Measurements from ENCODE around the gene CCDC47. TPM values are rescaled to one million over a fixed set of nuclear protein-coding genes. Genes with fewer than 3 reads are reported as not detected.
A peak's percentile ranks its signal among the peaks of the same experiment; 100 is the strongest.

The CCDC47 gene
- total RNA-seq, 2 donors from 2014 or later = 40.2 to 101 TPM

GRCh38 chr17:63752707-63753106 is 20.7 kb downstream of the CCDC47 start:
- TF ChIP-seq CTCF (IDR thresholded peaks at IDR 0.05) = no peak
- H3K9me3 ChIP-seq = no peaks in the 10 kb centered on the region
- no peak overlapping the region for H3K4me3 ChIP-seq
- no peaks in the 10 kb centered on the region for H3K27me3 ChIP-seq (replicated peaks; ENCODE audit: insufficient read depth)
- no peak for DNase-seq (ENCODE audit: low spot score)
- no peaks in the 10 kb centered on the region for H3K4me1 ChIP-seq (ENCODE audit: control insufficient read depth in 1 of 2, low read depth in 2 of 2)
- no peak for ATAC-seq (ENCODE audit: insufficient number of reproducible peaks, low FRiP score, low read depth)
- peaks cover 61% of the 10 kb centered on the region for H3K36me3 ChIP-seq
- no peak overlapping the region for H3K27ac ChIP-seq

- H3K36me3 ChIP-seq = peaks cover 64% of the 10 kb centered on the region
- no peak overlapping the region for H3K27ac ChIP-seq
- no peaks in the 10 kb centered on the region for H3K4me1 ChIP-seq (ENCODE audit: control insufficient read depth in 1 of 2, low read depth in 2 of 2)
- H3K4me3 ChIP-seq = no peak overlapping the region
- H3K9me3 ChIP-seq = no peaks in the 10 kb centered on the region
- H3K27me3 ChIP-seq (replicated peaks; ENCODE audit: insufficient read depth) = no peaks in the 10 kb centered on the region
- no peak for DNase-seq (ENCODE audit: low spot score)
- no peak for TF ChIP-seq CTCF (IDR thresholded peaks at IDR 0.05)
- no peak for ATAC-seq (ENCODE audit: insufficient number of reproducible peaks, low FRiP score, low read depth)
These were observed 21.6 kb downstream of the CCDC47 start for GRCh38 chr17:63751806-63752205.

- ATAC-seq (ENCODE audit: insufficient number of reproducible peaks, low FRiP score, low read depth) = peak; percentile 94
- DNase-seq (ENCODE audit: low spot score) = peak; percentile 94
- Histone ChIP-seq H3K27me3 (replicated peaks; ENCODE audit: insufficient read depth) (no peaks in the 10 kb centered on the region), H3K9me3 (no peaks in the 10 kb centered on the region), H3K4me3 (peak within 1 kb of the TSS; percentile 91), H3K27ac (peak within 1 kb of the TSS; percentile 80 to 91), H3K4me1 (ENCODE audit: control insufficient read depth in 1 of 2, low read depth in 2 of 2) (peaks cover 8% of the 10 kb centered on the region in 2 donors), H3K36me3 (no peaks in the 10 kb centered on the region)
- no peak for TF ChIP-seq CTCF (IDR thresholded peaks at IDR 0.05)
These were observed 31.8 kb downstream of the CCDC47 start, which contains the start of gene STRADA for GRCh38 chr17:63741408-63742173. TSS of gene STRADA (minus strand) at chr17:63741799. CDS start at chr17:63728369, 13,430 bp downstream.

- Histone ChIP-seq H3K4me1 (ENCODE audit: control insufficient read depth in 1 of 2, low read depth in 2 of 2) (peaks cover 8% of the 10 kb centered on the region in 2 donors), H3K9me3 (no peaks in the 10 kb centered on the region), H3K36me3 (no peaks in the 10 kb centered on the region), H3K4me3 (peak overlapping the region; percentile 91), H3K27me3 (replicated peaks; ENCODE audit: insufficient read depth) (no peaks in the 10 kb centered on the region), H3K27ac (peak overlapping the region; percentile 80 to 91)
- no peak for TF ChIP-seq CTCF (IDR thresholded peaks at IDR 0.05)
- DNase-seq (ENCODE audit: low spot score) = no peak
- peak; percentile 26 for ATAC-seq (ENCODE audit: insufficient number of reproducible peaks, low FRiP score, low read depth)
These were observed 32.3 kb downstream of the CCDC47 start for GRCh38 chr17:63741143-63741407.

- H3K36me3 ChIP-seq = no peaks in the 10 kb centered on the region
- no peaks in the 10 kb centered on the region for H3K9me3 ChIP-seq
- peaks cover 8% of the 10 kb centered on the region in 2 donors for H3K4me1 ChIP-seq (ENCODE audit: control insufficient read depth in 1 of 2, low read depth in 2 of 2)
- no peak for DNase-seq (ENCODE audit: low spot score)
- no peak for ATAC-seq (ENCODE audit: insufficient number of reproducible peaks, low FRiP score, low read depth)
- peak overlapping the region; percentile 80 to 91 for H3K27ac ChIP-seq
- no peaks in the 10 kb centered on the region for H3K27me3 ChIP-seq (replicated peaks; ENCODE audit: insufficient read depth)
- peak overlapping the region; percentile 91 for H3K4me3 ChIP-seq
- TF ChIP-seq CTCF (IDR thresholded peaks at IDR 0.05) = no peak
These were observed 32.8 kb downstream of the CCDC47 start for GRCh38 chr17:63740464-63741142.
